ENCODE results near the gene PSD.

DNA sequence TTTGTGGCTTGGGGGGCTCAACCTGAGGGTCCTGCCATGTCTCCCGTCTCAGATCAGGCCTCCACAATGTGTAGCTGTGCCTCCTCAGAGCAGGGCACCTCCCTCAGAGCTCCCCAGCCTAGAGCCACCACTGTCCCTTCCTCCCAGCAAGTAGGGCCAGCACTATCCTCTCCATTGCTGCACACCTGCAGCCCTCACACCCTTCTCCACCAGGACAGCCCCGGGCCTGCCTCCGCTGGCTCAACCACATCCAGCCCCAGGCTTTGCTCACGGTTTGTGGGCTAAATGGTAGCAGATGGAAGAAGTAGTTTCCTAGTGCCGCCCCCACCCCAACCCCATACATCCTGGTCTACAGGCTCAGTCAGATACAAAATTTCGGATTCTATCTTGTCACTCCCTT is 13.0 kb downstream of the PSD start:
- TF ChIP-seq POLR2A (IDR thresholded peaks at IDR 0.05), result no peak
- TF ChIP-seq, protein P1, sequence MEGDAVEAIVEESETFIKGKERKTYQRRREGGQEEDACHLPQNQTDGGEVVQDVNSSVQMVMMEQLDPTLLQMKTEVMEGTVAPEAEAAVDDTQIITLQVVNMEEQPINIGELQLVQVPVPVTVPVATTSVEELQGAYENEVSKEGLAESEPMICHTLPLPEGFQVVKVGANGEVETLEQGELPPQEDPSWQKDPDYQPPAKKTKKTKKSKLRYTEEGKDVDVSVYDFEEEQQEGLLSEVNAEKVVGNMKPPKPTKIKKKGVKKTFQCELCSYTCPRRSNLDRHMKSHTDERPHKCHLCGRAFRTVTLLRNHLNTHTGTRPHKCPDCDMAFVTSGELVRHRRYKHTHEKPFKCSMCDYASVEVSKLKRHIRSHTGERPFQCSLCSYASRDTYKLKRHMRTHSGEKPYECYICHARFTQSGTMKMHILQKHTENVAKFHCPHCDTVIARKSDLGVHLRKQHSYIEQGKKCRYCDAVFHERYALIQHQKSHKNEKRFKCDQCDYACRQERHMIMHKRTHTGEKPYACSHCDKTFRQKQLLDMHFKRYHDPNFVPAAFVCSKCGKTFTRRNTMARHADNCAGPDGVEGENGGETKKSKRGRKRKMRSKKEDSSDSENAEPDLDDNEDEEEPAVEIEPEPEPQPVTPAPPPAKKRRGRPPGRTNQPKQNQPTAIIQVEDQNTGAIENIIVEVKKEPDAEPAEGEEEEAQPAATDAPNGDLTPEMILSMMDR (IDR thresholded peaks at IDR 0.05), result no peak
